SK-N-DZ (cell line): Measurements from ENCODE around the gene HIGD1B.

ENCODE experiments used
- DNase-seq: peaks from one replicate; pipeline ENCODE4 v3.0.0-alpha.2; 2015; ENCODE audit warnings: low spot score
- small RNA-seq, 2 experiments: library from RNA; depleted of rRNA; stranded (forward); fragments of <200 nt; gene quantifications; one replicate each; pipeline ENCODE3, GENCODE V24; 2014

The HIGD1B gene

GRCh38 chr17:44878627-44879221 is 31.0 kb downstream of the HIGD1B start:
- no peak for DNase-seq

- no peak for DNase-seq
These were observed 31.7 kb downstream of the HIGD1B start for GRCh38 chr17:44879376-44879775.

GRCh38 chr17:44880062-44880461 is 32.4 kb downstream of the HIGD1B start:
- no peak for DNase-seq

GRCh38 chr17:44881145-44881544 is 33.5 kb downstream of the HIGD1B start:
- no peak for DNase-seq

GRCh38 chr17:44884941-44885340 is 37.3 kb downstream of the HIGD1B start:
- DNase-seq = no peak

- DNase-seq = no peak
These were observed 39.3 kb downstream of the HIGD1B start for GRCh38 chr17:44887016-44887415.

GRCh38 chr17:44887971-44888954 is 40.6 kb downstream of the HIGD1B start:
- DNase-seq = no peak

- no peak for DNase-seq
These were observed 41.3 kb downstream of the HIGD1B start for GRCh38 chr17:44889003-44889402.

- DNase-seq = no peak
These were observed 44.6 kb downstream of the HIGD1B start for GRCh38 chr17:44892250-44892649.

GRCh38 chr17:44894642-44895041 is 47.0 kb downstream of the HIGD1B start:
- DNase-seq = no peak

- DNase-seq = no peak
These were observed 51.0 kb downstream of the HIGD1B start for GRCh38 chr17:44898768-44899073.

GRCh38 chr17:44899074-44899782 is 51.5 kb downstream of the HIGD1B start, which contains the start of gene EFTUD2:
EFTUD2 (minus strand) TSS chr17:44899445; CDS start chr17:44894521, 4,924 bp downstream.
- peak; percentile 92 for DNase-seq

Small RNA genes lying within 50 kb of the gene (small RNA-seq; reads per million reads assigned to genes)
- gene RN7SL405P = 0 reads per million in 2 experiments
